GM18519 (cell line): ENCODE data around the gene ARHGAP9.

ENCODE experiments used
- ATAC-seq: cut with Tn5 transposase; IDR thresholded peaks from one replicate; pipeline ENCODE4 v1.9.1; 2021; ENCODE audit warnings: mild to moderate bottlenecking, moderate library complexity; ENCODE audit not compliant: unreplicated experiment, low FRiP score

ARHGAP9 gene

GRCh38 chr12:57475271-57476161, 4.2 kb downstream of the ARHGAP9 start:
- ATAC-seq, result no peak

- ATAC-seq, result no peak
These were observed 4.8 kb downstream of the ARHGAP9 start for GRCh38 chr12:57474862-57475261.

GRCh38 chr12:57474430-57474829, 5.2 kb downstream of the ARHGAP9 start:
- no peak for ATAC-seq

GRCh38 chr12:57473886-57474285, 5.8 kb downstream of the ARHGAP9 start:
- no peak for ATAC-seq

GRCh38 chr12:57473392-57473791, 6.3 kb downstream of the ARHGAP9 start:
- ATAC-seq, result no peak

- no peak for ATAC-seq
These were observed 7.3 kb downstream of the ARHGAP9 start for GRCh38 chr12:57472391-57472790.

- no peak for ATAC-seq
These were observed 8.0 kb downstream of the ARHGAP9 start for GRCh38 chr12:57471661-57472060.

GRCh38 chr12:57470970-57471656, 8.6 kb downstream of the ARHGAP9 start:
- ATAC-seq, result no peak

- ATAC-seq, result no peak
These were observed 9.2 kb downstream of the ARHGAP9 start for GRCh38 chr12:57470286-57470969.

- no peak for ATAC-seq
These were observed 10.1 kb downstream of the ARHGAP9 start for GRCh38 chr12:57469296-57470164.

- no peak for ATAC-seq
These were observed 11.8 kb downstream of the ARHGAP9 start for GRCh38 chr12:57467915-57468314.

- ATAC-seq, result no peak
These were observed 12.3 kb downstream of the ARHGAP9 start for GRCh38 chr12:57467212-57467874.

- ATAC-seq, result no peak
These were observed 13.7 kb downstream of the ARHGAP9 start for GRCh38 chr12:57465747-57466505.

- no peak for ATAC-seq
These were observed 14.5 kb downstream of the ARHGAP9 start for GRCh38 chr12:57465030-57465746.

- no peak for ATAC-seq
These were observed 15.1 kb downstream of the ARHGAP9 start for GRCh38 chr12:57464569-57464968.

GRCh38 chr12:57462912-57463253, 16.8 kb downstream of the ARHGAP9 start:
- ATAC-seq, result no peak

GRCh38 chr12:57462251-57462911, 17.3 kb downstream of the ARHGAP9 start:
- peak; percentile 53 for ATAC-seq

- no peak for ATAC-seq
These were observed 17.8 kb downstream of the ARHGAP9 start for GRCh38 chr12:57461917-57462250.
